AG10803 (cell line): ENCODE data around the gene ABHD16A.

Source experiments
- DNase-seq: peaks from one replicate; pipeline ENCODE4 v3.0.0; 2010; ENCODE audit warnings: low read depth
- H3K4me3 ChIP-seq: 2 replicates; pipeline ENCODE4 v1.5.1; 2011; ENCODE audit warnings: mild to moderate bottlenecking, low read length, control low read depth
- CTCF ChIP-seq: conservative IDR thresholded peaks from 2 replicates; pipeline ENCODE4 v1.5.1; 2011; ENCODE audit warnings: mild to moderate bottlenecking, low read length, control low read depth, inconsistent platforms

The ABHD16A gene

GRCh38 chr6:31729979-31730630, 27.0 kb upstream of the ABHD16A start:
- no peak for TF ChIP-seq CTCF
- DNase-seq = peak; percentile 89
- peak overlapping the region; percentile 92 for H3K4me3 ChIP-seq

GRCh38 chr6:31729515-31729978, 26.4 kb upstream of the ABHD16A start:
- peak overlapping the region; percentile 92 for H3K4me3 ChIP-seq
- peak; percentile 88 for DNase-seq
- TF ChIP-seq CTCF = no peak

GRCh38 chr6:31728767-31729514, 25.8 kb upstream of the ABHD16A start, which contains the start of gene DDAH2:
DDAH2 (minus strand) TSS chr6:31729299; CDS start chr6:31729161, 138 bp downstream.
- no peak for DNase-seq
- peak; percentile 56 for TF ChIP-seq CTCF
- H3K4me3 ChIP-seq = peak within 1 kb of the TSS; percentile 92

- DNase-seq = no peak
- peak overlapping the region; percentile 92 for H3K4me3 ChIP-seq
- no peak for TF ChIP-seq CTCF
Observed at GRCh38 chr6:31727717-31728671, 24.9 kb upstream of the ABHD16A start.

GRCh38 chr6:31727034-31727716, 24.1 kb upstream of the ABHD16A start:
- H3K4me3 ChIP-seq = no peak overlapping the region
- TF ChIP-seq CTCF = no peak
- no peak for DNase-seq

- no peak for DNase-seq
- no peak overlapping the region for H3K4me3 ChIP-seq
- TF ChIP-seq CTCF = no peak
Observed at GRCh38 chr6:31725502-31726350, 22.6 kb upstream of the ABHD16A start.
